PC-3 (cell line): ENCODE results near the gene TP53AIP1. TPM values are rescaled to one million over a fixed set of nuclear protein-coding genes. Genes with fewer than 3 reads are reported as not detected.

Experiments used
- ATAC-seq: fragments of 200-7000 bp; cut with Tn5 transposase; 2 replicates; pipeline ENCODE4 v1.9.1; 2020; ENCODE audit warnings: mild to moderate bottlenecking, moderate library complexity
- BruUV-seq: library from RNA; stranded (reverse); fragments of 400-500 nt; replicated peaks from 2 replicates; lab custom pipeline; 2021; lab: Mats Ljungman, UMichigan
- CTCF ChIA-PET: fragments of 300-600 bp; sonication (Branson Sonifier 250); formaldehyde crosslinking; loops from one replicate; lab custom pipeline; 2022; ENCODE audit warnings: antibody characterized with exemption; lab: Charles Lee
- POLR2A ChIA-PET: fragments of 300-600 bp; sonication (Branson Sonifier 250); formaldehyde crosslinking; loops from one replicate; lab custom pipeline; 2022; ENCODE audit warnings: antibody characterized with exemption; ENCODE audit not compliant: unreplicated experiment; lab: Charles Lee
- DNase-seq: peaks from one replicate; pipeline ENCODE4 v3.0.0-alpha.2; 2015
- H2AFZ ChIP-seq: fragments of 300-600 bp; sonication (generic); 2 replicates; pipeline ENCODE4 v1.6.0; 2016; ENCODE audit warnings: antibody characterized with exemption, low read length
- H3F3A ChIP-seq: fragments of 300-600 bp; sonication (generic); one replicate; pipeline ENCODE4 v1.6.0; 2017; ENCODE audit warnings: antibody characterized with exemption, low read length, control low read depth, mild to moderate bottlenecking; ENCODE audit not compliant: unreplicated experiment
- H3K27ac ChIP-seq: fragments of 300-600 bp; sonication (generic); 2 replicates; pipeline ENCODE4 v1.5.1; 2016; ENCODE audit warnings: mild to moderate bottlenecking, low read length
- H3K27me3 ChIP-seq: fragments of 300-600 bp; sonication (generic); 2 replicates; pipeline ENCODE4 v1.6.1; 2016; ENCODE audit warnings: low read length, mixed read lengths
- H3K36me3 ChIP-seq: fragments of 300-600 bp; sonication (generic); 2 replicates; pipeline ENCODE4 v1.6.1; 2016; ENCODE audit warnings: low read depth, mixed run types, low read length, mixed read lengths
- H3K4me1 ChIP-seq: fragments of 300-600 bp; sonication (generic); 2 replicates; pipeline ENCODE4 v1.5.1; 2016; ENCODE audit warnings: low read length; ENCODE audit not compliant: insufficient read depth
- H3K4me2 ChIP-seq: fragments of 300-600 bp; sonication (generic); 2 replicates; pipeline ENCODE4 v1.6.0; 2016; ENCODE audit warnings: low read length
- H3K4me3 ChIP-seq: fragments of 300-600 bp; sonication (generic); 2 replicates; pipeline ENCODE4 v1.5.1; 2016; ENCODE audit warnings: mild to moderate bottlenecking, low read length, mixed read lengths
- H3K79me2 ChIP-seq: fragments of 300-600 bp; sonication (generic); 2 replicates; pipeline ENCODE4 v1.6.1; 2017; ENCODE audit warnings: low read length, mixed read lengths
- H3K9ac ChIP-seq: fragments of 300-600 bp; sonication (generic); 2 replicates; pipeline ENCODE4 v1.6.0; 2016; ENCODE audit warnings: mild to moderate bottlenecking, low read length
- H3K9me2 ChIP-seq: fragments of 300-600 bp; sonication (generic); replicated peaks from 2 replicates; pipeline ENCODE4 v1.6.1; 2016; ENCODE audit warnings: mixed run types, low read length, mixed read lengths
- H3K9me3 ChIP-seq: fragments of 300-600 bp; sonication (generic); 2 replicates; pipeline ENCODE4 v1.6.1; 2016; ENCODE audit warnings: low read length, mixed read lengths
- H4K20me1 ChIP-seq: fragments of 300-600 bp; sonication (generic); 2 replicates; pipeline ENCODE4 v1.6.1; 2016; ENCODE audit warnings: low read length, mixed read lengths
- CTCF ChIP-seq: fragments of 300-600 bp; sonication (generic); conservative IDR thresholded peaks from 2 replicates; pipeline ENCODE4 v1.5.1; 2017; ENCODE audit warnings: antibody characterized with exemption, low read depth, mild to moderate bottlenecking, low read length
- EZH2 ChIP-seq: fragments of 300-600 bp; sonication (generic); IDR thresholded peaks from one replicate; pipeline ENCODE4 v1.6.1; 2017; ENCODE audit warnings: antibody characterized with exemption, mild to moderate bottlenecking, low read length; ENCODE audit not compliant: unreplicated experiment
- EZH2phosphoT487 ChIP-seq: fragments of 300-600 bp; sonication (generic); IDR thresholded peaks from 2 replicates; pipeline ENCODE4 v1.6.1; 2018; ENCODE audit warnings: mild to moderate bottlenecking, antibody characterized with exemption, low read length, borderline replicate concordance
- intact Hi-C: fragments of 100-400 bp; cut with micrococcal nuclease; formaldehyde crosslinking; loops from 2 replicates; pipeline ENCODE4 v1.9.0; 2023
- total RNA-seq: library from RNA; depleted of rRNA; stranded (reverse); fragments of >200 nt; gene quantifications from 2 replicates; pipeline ENCODE4 v1.2.3, GENCODE V29; 2014

The TP53AIP1 gene
- total RNA-seq, 1 experiment from 2014 or later, result 0.58 TPM

GRCh38 chr11:128907585-128907984 is 35.1 kb downstream of the TP53AIP1 start:
- BruUV-seq, result no TSS peak
- DNase-seq (no peak), ATAC-seq (no peak)
- POLR2A ChIA-PET, result no interaction called here
- TF ChIP-seq EZH2phosphoT487, result no peak
- H3K4me3 ChIP-seq, result no peak overlapping the region
- no peak overlapping the region for H3K4me2 ChIP-seq
- H4K20me1 ChIP-seq, result no peaks in the 10 kb centered on the region
- no peaks in the 10 kb centered on the region for H3K9me3 ChIP-seq
- H3K79me2 ChIP-seq, result no peaks in the 10 kb centered on the region
- no peaks in the 10 kb centered on the region for H3K36me3 ChIP-seq
- no peak overlapping the region for H3K27ac ChIP-seq
- H3K27me3 ChIP-seq, result no peaks in the 10 kb centered on the region
- no peak overlapping the region for H2AFZ ChIP-seq
- peaks cover 19% of the 10 kb centered on the region for H3K4me1 ChIP-seq
- no peaks in the 10 kb centered on the region for H3F3A ChIP-seq
- CTCF ChIA-PET, result no interaction called here
- H3K9ac ChIP-seq, result no peak overlapping the region
- intact Hi-C loops, result no loop called here
- H3K9me2 ChIP-seq, result no peaks in the 10 kb centered on the region

GRCh38 chr11:128906185-128907050 is 36.3 kb downstream of the TP53AIP1 start:
- no peaks in the 10 kb centered on the region for H3K27me3 ChIP-seq
- no peaks in the 10 kb centered on the region for H3K9me3 ChIP-seq
- H2AFZ ChIP-seq, result peak overlapping the region; percentile 97
- H3K79me2 ChIP-seq, result no peaks in the 10 kb centered on the region
- TF ChIP-seq CTCF (0 out of 2 replicates have a peak, but pooled peaks have one; percentile 28), EZH2phosphoT487 (no peak)
- no peaks in the 10 kb centered on the region for H3F3A ChIP-seq
- DNase-seq (no peak), ATAC-seq (no peak)
- H3K4me2 ChIP-seq, result peak overlapping the region; percentile 95
- intact Hi-C loops, result loop anchor here (1.0 kb wide), 1 partner anchor 22 kb away; no protein-coding TSS in a partner anchor
- no peaks in the 10 kb centered on the region for H4K20me1 ChIP-seq
- H3K9ac ChIP-seq, result peak overlapping the region; percentile 62; the same call in 1 of the 2 replicates
- H3K36me3 ChIP-seq, result no peaks in the 10 kb centered on the region
- POLR2A ChIA-PET, result interaction anchor here (0.6 kb wide), 2 partner anchors 21 to 426 kb away, joined by 3 read pairs; no protein-coding TSS in a partner anchor
- peak overlapping the region; percentile 85 for H3K4me3 ChIP-seq
- H3K4me1 ChIP-seq, result peaks cover 19% of the 10 kb centered on the region
- CTCF ChIA-PET, result interaction anchor here (0.5 to 1.0 kb wide), 6 partner anchors 16 to 584 kb away, joined by 3 to 9 read pairs (median 4); no protein-coding TSS in a partner anchor
- no peaks in the 10 kb centered on the region for H3K9me2 ChIP-seq
- H3K27ac ChIP-seq, result no peak overlapping the region
- no TSS peak for BruUV-seq

- H3K4me1 ChIP-seq, result peaks cover 19% of the 10 kb centered on the region
- H4K20me1 ChIP-seq, result no peaks in the 10 kb centered on the region
- BruUV-seq, result no TSS peak
- CTCF ChIA-PET, result interaction anchor here (0.5 to 1.0 kb wide), 7 partner anchors 15 to 583 kb away, joined by 3 to 9 read pairs (median 3); no protein-coding TSS in a partner anchor
- H3K4me2 ChIP-seq, result peak overlapping the region; percentile 95
- H3K4me3 ChIP-seq, result peak overlapping the region; percentile 85
- H3F3A ChIP-seq, result no peaks in the 10 kb centered on the region
- H3K27me3 ChIP-seq, result no peaks in the 10 kb centered on the region
- H3K9me2 ChIP-seq, result no peaks in the 10 kb centered on the region
- no peak overlapping the region for H3K27ac ChIP-seq
- H3K9ac ChIP-seq, result peak overlapping the region; percentile 62
- TF ChIP-seq EZH2phosphoT487 (no peak), EZH2 (no peak), CTCF (peak; percentile 76)
- no peaks in the 10 kb centered on the region for H3K36me3 ChIP-seq
- peak; percentile 76 for ATAC-seq
- POLR2A ChIA-PET, result interaction anchor here (0.6 kb wide), 2 partner anchors 22 to 427 kb away, joined by 3 read pairs; no protein-coding TSS in a partner anchor
- peak overlapping the region; percentile 97 for H2AFZ ChIP-seq
- intact Hi-C loops, result loop anchor here (1.0 kb wide), 1 partner anchor 21 kb away; no protein-coding TSS in a partner anchor
- no peaks in the 10 kb centered on the region for H3K79me2 ChIP-seq
- peak; percentile 77 for DNase-seq
- no peaks in the 10 kb centered on the region for H3K9me3 ChIP-seq
Observed at GRCh38 chr11:128905345-128906184, 37.1 kb downstream of the TP53AIP1 start.
